A549 (cell line): ENCODE results near the gene SYP.

Experiments used
- CTCF ChIP-seq: fragments of >200 bp; sonication (Bioruptor Twin); formaldehyde crosslinking; IDR thresholded peaks from 3 replicates; pipeline ENCODE4 v1.5.1; 2016
- MAFK ChIP-seq: fragments of 450-650 bp; IDR thresholded peaks from 2 replicates; pipeline ENCODE4 v1.6.1; 2014; ENCODE audit not compliant: partially characterized antibody
- POLR2A ChIP-seq: IDR thresholded peaks from 2 replicates; pipeline ENCODE4 v1.6.1; 2012; ENCODE audit warnings: mild to moderate bottlenecking, low read length

DNA sequence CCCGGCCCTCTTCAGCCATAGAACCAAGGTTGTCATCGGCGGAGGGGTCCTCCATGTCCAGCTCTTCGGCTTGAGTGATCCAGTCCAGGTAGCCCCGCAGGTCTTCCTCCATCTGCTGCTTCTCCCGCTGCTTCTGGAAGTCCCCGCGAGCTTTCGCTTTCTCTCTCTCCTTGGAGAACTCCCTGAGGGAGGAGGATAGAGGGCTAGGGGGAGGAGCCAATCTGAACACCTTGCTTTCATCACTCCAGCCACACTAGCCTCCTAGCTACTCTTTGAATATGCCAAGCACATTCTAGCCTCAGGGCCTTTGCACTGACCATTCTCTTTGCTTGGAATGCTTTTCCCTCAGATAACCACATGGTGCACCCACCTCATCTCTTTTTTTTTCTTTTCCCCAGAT, 27.0 kb upstream of the SYP start:
- TF ChIP-seq MAFK (no peak), CTCF (no peak), POLR2A (no peak)
